IMR-90 (cell line): ENCODE results near the gene ERG. TPM values are rescaled to one million over a fixed set of nuclear protein-coding genes. Genes with fewer than 3 reads are reported as not detected.

Experiments used
- ATAC-seq: fragments of 200-7000 bp; cut with Tn5 transposase; 2 replicates; pipeline ENCODE4 v1.9.1; 2020; ENCODE audit warnings: low read depth, mild to moderate bottlenecking, moderate library complexity
- BruUV-seq: library from RNA; stranded (reverse); fragments of 400-500 nt; replicated peaks from 2 replicates; lab custom pipeline; 2021; lab: Mats Ljungman, UMichigan
- CTCF ChIA-PET: fragments of 300-600 bp; formaldehyde crosslinking; extraction: SDS; loops from one replicate; lab custom pipeline; 2021; ENCODE audit warnings: antibody characterized with exemption; lab: Yijun Ruan, JAX
- POLR2A ChIA-PET: fragments of 300-600 bp; sonication (Branson Sonifier 250); formaldehyde crosslinking; loops from one replicate; lab custom pipeline; 2022; ENCODE audit warnings: antibody characterized with exemption; ENCODE audit not compliant: unreplicated experiment; lab: Charles Lee
- DNase-seq: peaks from one replicate; pipeline ENCODE4 v3.0.0; 2013
- H2AFZ ChIP-seq: replicated peaks from 2 replicates; pipeline ENCODE3; 2013; ENCODE audit warnings: low read length, mild to moderate bottlenecking; ENCODE audit not compliant: poor library complexity
- H2AK5ac ChIP-seq: 2 replicates; pipeline ENCODE4 v1.6.1; 2013; ENCODE audit warnings: low read depth, low read length, inconsistent platforms
- H2AK9ac ChIP-seq: replicated peaks from 2 replicates; pipeline ENCODE3; 2013; ENCODE audit warnings: mild to moderate bottlenecking, low read depth, low read length, moderate library complexity; ENCODE audit not compliant: poor library complexity
- H2BK120ac ChIP-seq: 2 replicates; pipeline ENCODE4 v1.6.1; 2013; ENCODE audit warnings: low read depth, low read length, inconsistent platforms
- H2BK15ac ChIP-seq: 3 replicates; pipeline ENCODE4 v1.6.1; 2013; ENCODE audit warnings: low read depth, low read length, inconsistent platforms
- H2BK20ac ChIP-seq: 2 replicates; pipeline ENCODE4 v1.6.1; 2013; ENCODE audit warnings: low read depth, mild to moderate bottlenecking, inconsistent platforms, low read length, moderate library complexity
- H2BK5ac ChIP-seq: 2 replicates; pipeline ENCODE4 v1.6.1; 2013; ENCODE audit warnings: mild to moderate bottlenecking, low read depth, low read length, inconsistent platforms; ENCODE audit not compliant: poor library complexity, severe bottlenecking
- H3K14ac ChIP-seq: replicated peaks from 2 replicates; pipeline ENCODE4 v1.6.1; 2013; ENCODE audit warnings: low read depth, low read length, inconsistent platforms
- H3K18ac ChIP-seq: 2 replicates; pipeline ENCODE4 v1.6.1; 2013; ENCODE audit warnings: low read depth, low read length, control low read depth
- H3K23ac ChIP-seq: 2 replicates; pipeline ENCODE4 v1.6.1; 2013; ENCODE audit warnings: low read depth, low read length, inconsistent platforms
- H3K27ac ChIP-seq: 2 replicates; pipeline ENCODE4 v1.5.1; 2013; ENCODE audit warnings: mild to moderate bottlenecking, control low read depth, low read length; ENCODE audit not compliant: insufficient read depth
- H3K27me3 ChIP-seq: 2 replicates; pipeline ENCODE4 v1.6.1; 2013; ENCODE audit warnings: low read length; ENCODE audit not compliant: control insufficient read depth, insufficient read depth
- H3K36me3 ChIP-seq: 2 replicates; pipeline ENCODE4 v1.6.1; 2013; ENCODE audit warnings: low read length, mixed read lengths; ENCODE audit not compliant: control insufficient read depth, insufficient read depth
- H3K4ac ChIP-seq: 2 replicates; pipeline ENCODE4 v1.6.1; 2013; ENCODE audit warnings: low read depth, low read length, inconsistent platforms
- H3K4me1 ChIP-seq: 2 replicates; pipeline ENCODE4 v1.6.1; 2013; ENCODE audit warnings: low read length, mixed read lengths; ENCODE audit not compliant: control insufficient read depth, insufficient read depth
- H3K4me2 ChIP-seq: 2 replicates; pipeline ENCODE4 v1.6.1; 2013; ENCODE audit warnings: low read depth, mild to moderate bottlenecking, control low read depth, low read length, moderate library complexity
- H3K4me3 ChIP-seq: 2 replicates; pipeline ENCODE4 v1.5.1; 2013; ENCODE audit warnings: low read depth, mild to moderate bottlenecking, control low read depth, low read length, moderate library complexity; ENCODE audit not compliant: insufficient read depth
- H3K56ac ChIP-seq: 2 replicates; pipeline ENCODE4 v1.6.1; 2013; ENCODE audit warnings: low read length, inconsistent platforms; ENCODE audit not compliant: insufficient read depth; ENCODE audit errors: extremely low read depth
- H3K79me1 ChIP-seq, 2 experiments: 2 replicates each; pipeline ENCODE4 v1.6.1; 2013; ENCODE audit warnings: low read length in 2 of 2, inconsistent platforms in 1 of 2, low read depth in 1 of 2
- H3K9ac ChIP-seq: 2 replicates; pipeline ENCODE4 v1.6.1; 2013; ENCODE audit warnings: low read depth, low read length, control low read depth
- H3K9me1 ChIP-seq: 2 replicates; pipeline ENCODE4 v1.6.1; 2013; ENCODE audit warnings: low read length, inconsistent platforms; ENCODE audit not compliant: insufficient read depth
- H3K9me3 ChIP-seq: 2 replicates; pipeline ENCODE4 v1.6.1; 2013; ENCODE audit warnings: low read length; ENCODE audit not compliant: control insufficient read depth, insufficient read depth
- H4K20me1 ChIP-seq: 2 replicates; pipeline ENCODE4 v1.6.1; 2013; ENCODE audit warnings: low read length, inconsistent platforms; ENCODE audit not compliant: insufficient read depth
- H4K5ac ChIP-seq: 2 replicates; pipeline ENCODE4 v1.6.1; 2013; ENCODE audit warnings: mild to moderate bottlenecking, low read depth, low read length, control low read depth
- H4K8ac ChIP-seq, 2 experiments: 2 replicates each; pipeline ENCODE4 v1.6.1; 2013; ENCODE audit warnings: low read depth in 2 of 2, low read length in 2 of 2, control low read depth in 1 of 2, inconsistent platforms in 1 of 2
- H4K91ac ChIP-seq: 2 replicates; pipeline ENCODE4 v1.6.1; 2013; ENCODE audit warnings: low read depth, low read length, inconsistent platforms; ENCODE audit not compliant: insufficient read depth
- CHD1 ChIP-seq: IDR thresholded peaks from 2 replicates; pipeline ENCODE4 v1.6.1; 2012; ENCODE audit warnings: low read depth, low read length, improper control_type of control experiment
- MAZ ChIP-seq: IDR thresholded peaks from 2 replicates; pipeline ENCODE4 v1.6.1; 2012; ENCODE audit warnings: low read depth, mild to moderate bottlenecking, low read length, improper control_type of control experiment, moderate library complexity, borderline replicate concordance
- MXI1 ChIP-seq: IDR thresholded peaks from 2 replicates; pipeline ENCODE4 v1.6.1; 2012; ENCODE audit warnings: low read depth, mild to moderate bottlenecking, low read length, moderate library complexity, borderline replicate concordance
- dilution Hi-C: fragments of 300-500 bp; cut with HindIII; formaldehyde crosslinking; loops from one replicate; pipeline ENCODE4 v1.14.3; 2018; ENCODE audit warnings: low sequenced_read_pairs; ENCODE audit not compliant: unreplicated experiment
- in situ Hi-C: fragments of 300-500 bp; cut with MboI; formaldehyde crosslinking; loops from 3 replicates; pipeline ENCODE4 v1.14.3; 2019; ENCODE audit warnings: low sequenced_read_pairs, inconsistent platforms, mixed read lengths
- intact Hi-C: fragments of 100-400 bp; cut with micrococcal nuclease; formaldehyde crosslinking; loops from 2 replicates; pipeline ENCODE4 v1.10.0; 2022
- polyA plus RNA-seq, 3 experiments: library from polyadenylated mRNA; depleted of rRNA; stranded (reverse); fragments of >200 nt; gene quantifications; 2 replicates each; pipeline ENCODE4 v1.2.3, GENCODE V29; 2012; ENCODE audit warnings: low replicate concordance in 1 of 3
- total RNA-seq: library from RNA; depleted of rRNA; stranded (reverse); fragments of >200 nt; gene quantifications from 2 replicates; pipeline ENCODE4 v1.2.3, GENCODE V29; 2012

ERG gene
- total and polyA plus RNA-seq, 2 of the 4 experiments (the other 2 are of a cell fraction): not detected

GRCh38 chr21:38430401-38430984 lies 67.8 kb downstream of the ERG start:
- no peak overlapping the region for H2AK5ac ChIP-seq
- H3K23ac ChIP-seq: no peak overlapping the region
- no peak overlapping the region for H3K56ac ChIP-seq
- no peak overlapping the region for H4K5ac ChIP-seq
- no peak overlapping the region for H3K4me2 ChIP-seq
- ATAC-seq (no peak), DNase-seq (no peak)
- no peak overlapping the region for H2AK9ac ChIP-seq
- H2BK15ac ChIP-seq: no peak overlapping the region
- H3K9me1 ChIP-seq: no peaks in the 10 kb centered on the region
- dilution Hi-C loops: no loop called here
- peaks cover 3% of the 10 kb centered on the region; the same call in 1 of the 2 replicates for H3K4me1 ChIP-seq
- H3K4ac ChIP-seq: no peak overlapping the region
- intact Hi-C loops: no loop called here
- H2AFZ ChIP-seq: no peak overlapping the region
- ChIA-PET CTCF (no interaction called here), POLR2A (no interaction called here)
- no peak overlapping the region for H4K8ac ChIP-seq
- no peak overlapping the region for H3K27ac ChIP-seq
- no peak overlapping the region for H4K91ac ChIP-seq
- H3K27me3 ChIP-seq: peaks cover 6% of the 10 kb centered on the region
- H2BK20ac ChIP-seq: no peak overlapping the region
- no peaks in the 10 kb centered on the region for H3K9me3 ChIP-seq
- H3K79me1 ChIP-seq: no peaks in the 10 kb centered on the region
- BruUV-seq: no TSS peak
- no peaks in the 10 kb centered on the region for H4K20me1 ChIP-seq
- H3K18ac ChIP-seq: no peak overlapping the region
- no peak overlapping the region for H3K14ac ChIP-seq
- in situ Hi-C loops: no loop called here
- H3K4me3 ChIP-seq: no peak overlapping the region
- no peak for TF ChIP-seq CHD1
- TF ChIP-seq MAZ: no peak
- no peak for TF ChIP-seq MXI1
- H2BK5ac ChIP-seq: no peak overlapping the region
- no peaks in the 10 kb centered on the region for H3K36me3 ChIP-seq
- H2BK120ac ChIP-seq: no peak overlapping the region
- H3K9ac ChIP-seq: no peak overlapping the region
